GM21528 (cell line): ENCODE measurements around the gene DR1.
"Not testable (repeated sequence)": the region's sequence is repeated elsewhere in the genome, so short reads cannot be mapped to it uniquely, and the experiment has no call there.

Experiments used
- ATAC-seq: cut with Tn5 transposase; IDR thresholded peaks from one replicate; pipeline ENCODE4 v1.9.1; 2021; ENCODE audit warnings: mild to moderate bottlenecking, moderate library complexity; ENCODE audit not compliant: unreplicated experiment, low FRiP score

The DR1 gene

DNA sequence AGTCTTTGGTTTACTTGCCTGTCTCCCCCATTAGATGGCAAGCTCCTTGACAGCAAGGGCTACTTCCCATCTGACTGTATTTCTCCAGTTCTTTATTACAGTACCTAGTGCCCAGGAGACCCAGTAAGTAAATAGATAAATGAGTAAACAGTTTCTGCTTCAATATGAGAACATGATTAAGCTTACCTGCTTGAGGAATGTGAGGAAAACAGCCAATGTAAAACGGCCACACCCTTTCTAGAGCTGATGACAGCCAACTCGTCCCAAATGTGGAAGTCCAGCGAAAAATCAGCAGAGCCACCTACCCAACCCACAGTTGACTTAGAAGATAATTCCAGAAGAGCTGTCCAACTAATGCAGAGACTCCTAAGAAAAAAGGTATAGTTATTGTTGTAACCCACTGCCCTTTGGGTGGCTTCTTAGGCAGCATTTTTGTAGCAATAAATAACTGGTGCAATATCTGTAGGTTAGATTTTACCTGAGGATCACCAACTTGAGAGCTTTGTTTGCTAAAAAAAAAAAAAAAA lies 6.5 kb upstream of the DR1 start:
- ATAC-seq = no peak

DNA sequence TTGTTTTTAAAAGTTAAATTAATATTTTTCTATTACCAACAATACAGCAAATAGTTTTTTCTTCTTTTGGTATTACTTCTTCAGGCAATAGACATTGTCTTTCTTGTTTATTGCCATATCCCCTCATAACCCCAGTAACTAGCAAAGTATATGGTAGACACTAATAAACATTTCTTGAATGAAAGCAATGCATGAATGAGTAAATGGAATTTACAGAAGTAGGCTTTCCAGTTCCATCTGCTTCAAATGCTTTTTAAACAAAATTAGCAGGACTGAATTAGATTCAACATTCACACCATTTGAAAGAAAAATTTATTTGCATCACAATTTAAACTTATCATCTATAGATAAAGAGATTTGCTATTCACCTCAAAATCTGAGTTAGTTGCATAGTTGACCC lies 5.6 kb upstream of the DR1 start:
- ATAC-seq = no peak

DNA sequence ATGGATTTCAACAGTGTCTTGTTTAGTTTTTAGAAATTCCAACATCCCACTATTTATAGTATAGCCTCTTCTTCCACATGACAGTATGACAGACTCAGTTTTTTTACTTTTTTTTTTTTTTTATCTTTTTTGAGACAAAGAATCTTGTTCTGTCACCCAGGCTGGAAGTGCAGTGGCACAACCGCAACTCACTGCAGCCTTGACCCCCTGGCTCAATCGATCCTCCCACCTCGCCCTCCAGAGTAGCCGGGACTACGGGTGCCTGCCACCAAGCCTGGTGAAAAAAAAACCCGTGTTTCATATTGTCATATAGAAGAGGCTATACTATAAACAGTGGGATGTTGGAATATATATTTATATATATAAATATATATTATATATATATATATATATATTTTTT lies 1.2 kb upstream of the DR1 start:
- ATAC-seq = no peak

DNA sequence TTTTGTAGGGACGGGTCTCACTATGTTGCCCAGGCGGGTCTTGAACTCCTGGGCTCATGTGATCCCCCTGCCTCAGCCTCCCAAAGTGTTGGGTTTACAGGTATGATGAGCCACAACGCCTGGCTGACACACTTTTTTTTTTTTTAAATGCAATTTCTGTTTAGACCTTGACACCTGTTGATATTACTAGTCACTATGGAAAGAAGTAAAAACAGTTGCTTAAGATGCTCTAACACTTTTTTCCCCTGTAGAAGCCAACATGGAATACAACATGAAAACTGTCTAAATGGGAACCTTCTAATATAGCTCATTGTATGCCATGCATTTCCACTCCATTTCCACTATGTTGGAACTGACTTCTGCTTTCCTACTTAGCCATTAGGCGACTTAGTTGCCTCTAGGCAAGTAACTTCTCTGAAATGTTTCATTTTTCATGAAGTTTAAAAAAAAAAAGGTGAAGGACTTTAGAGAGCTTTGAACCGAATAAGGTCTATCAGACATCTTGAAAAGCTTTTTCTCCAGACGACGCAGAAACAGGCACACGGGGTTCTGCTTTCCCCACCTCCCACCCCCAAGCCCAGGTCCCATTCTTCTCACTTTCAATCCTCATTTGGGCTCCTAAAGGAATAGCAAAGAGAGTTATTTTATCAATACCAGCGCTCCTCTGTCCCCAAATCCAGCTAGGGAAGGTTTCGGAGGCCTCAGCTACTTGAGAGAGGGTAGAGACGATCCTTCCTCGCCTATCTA lies 648 bp upstream of the DR1 start:
- ATAC-seq = peak; percentile 0

DNA sequence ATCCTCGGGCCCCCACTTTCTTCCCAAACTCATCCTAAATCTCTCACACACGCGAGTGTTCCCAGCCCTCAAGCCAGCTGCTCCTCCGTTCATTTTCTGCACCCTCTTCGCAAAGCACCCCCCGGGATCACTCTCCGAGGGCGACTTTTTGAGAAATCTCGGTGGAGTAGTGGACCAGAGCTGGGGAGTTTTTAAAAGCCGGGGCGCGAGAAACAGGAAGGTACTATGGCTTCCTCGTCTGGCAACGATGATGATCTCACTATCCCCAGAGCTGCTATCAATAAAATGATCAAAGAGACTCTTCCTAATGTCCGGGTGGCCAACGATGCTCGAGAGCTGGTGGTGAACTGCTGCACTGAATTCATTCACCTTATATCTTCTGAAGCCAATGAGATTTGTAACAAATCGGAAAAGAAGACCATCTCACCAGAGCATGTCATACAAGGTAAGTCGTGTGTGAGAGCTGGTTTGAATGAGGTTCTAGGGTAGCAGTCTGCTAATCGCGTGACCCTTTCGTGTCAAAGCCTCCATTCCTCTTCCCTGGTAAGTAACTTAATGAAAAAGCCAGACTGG lies 800 bp downstream of the DR1 start:
- peak; percentile 40 for ATAC-seq

DNA sequence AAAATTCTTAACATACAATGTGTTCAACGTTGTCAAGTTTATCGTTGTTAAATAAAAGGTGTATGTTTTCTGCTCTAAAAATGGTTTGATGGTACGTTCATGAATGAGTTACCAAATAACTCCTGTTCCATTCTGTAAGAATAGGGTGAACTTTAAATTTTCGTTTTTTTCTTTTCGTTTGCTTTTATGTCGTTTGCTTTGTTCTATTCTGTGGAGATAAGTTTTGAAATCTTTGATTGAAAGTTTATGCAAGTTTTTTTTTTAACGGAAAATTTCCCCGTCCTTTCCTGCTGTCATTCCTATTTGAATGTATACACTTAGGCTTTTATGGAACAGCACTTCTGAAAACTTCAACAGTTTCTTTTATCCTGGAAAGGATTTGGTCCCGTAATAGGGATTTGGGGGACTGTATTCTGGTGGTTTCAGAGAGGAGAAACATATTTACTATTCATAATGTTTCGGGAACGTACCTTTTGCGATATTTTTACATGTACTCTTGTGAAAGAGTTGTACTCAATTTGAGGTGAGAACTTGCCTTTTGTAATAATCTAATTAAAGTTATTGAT lies 1.7 kb downstream of the DR1 start:
- ATAC-seq = no peak

DNA sequence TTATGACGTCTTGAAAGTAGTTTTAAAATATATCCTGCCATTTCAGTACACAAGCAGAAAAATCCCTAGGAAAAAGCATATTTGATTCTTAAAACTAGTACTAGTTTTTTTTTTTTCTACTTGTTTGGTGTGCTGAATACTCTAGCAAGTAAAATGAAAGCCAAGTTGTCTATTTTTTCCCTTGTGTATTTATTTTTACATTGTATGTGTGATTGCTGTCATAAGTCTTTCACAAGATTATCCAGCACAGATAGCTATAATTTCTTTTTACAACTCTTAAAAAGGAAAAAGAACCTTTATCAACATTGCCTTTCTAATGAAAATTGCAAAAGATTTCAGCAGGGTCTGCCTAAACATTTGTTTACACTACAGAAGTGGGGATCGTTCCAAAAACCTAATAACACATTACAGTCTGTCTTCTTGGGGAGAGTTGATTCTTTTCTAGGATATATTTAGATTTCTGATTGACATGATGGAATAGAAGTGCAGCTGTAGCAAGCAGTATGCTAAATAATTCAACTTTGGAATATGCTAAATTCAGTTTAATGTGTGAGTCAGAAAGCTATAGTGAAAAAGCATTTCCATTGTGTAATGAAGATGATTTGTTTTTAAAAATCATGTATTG lies 2.5 kb downstream of the DR1 start:
- no peak for ATAC-seq

DNA sequence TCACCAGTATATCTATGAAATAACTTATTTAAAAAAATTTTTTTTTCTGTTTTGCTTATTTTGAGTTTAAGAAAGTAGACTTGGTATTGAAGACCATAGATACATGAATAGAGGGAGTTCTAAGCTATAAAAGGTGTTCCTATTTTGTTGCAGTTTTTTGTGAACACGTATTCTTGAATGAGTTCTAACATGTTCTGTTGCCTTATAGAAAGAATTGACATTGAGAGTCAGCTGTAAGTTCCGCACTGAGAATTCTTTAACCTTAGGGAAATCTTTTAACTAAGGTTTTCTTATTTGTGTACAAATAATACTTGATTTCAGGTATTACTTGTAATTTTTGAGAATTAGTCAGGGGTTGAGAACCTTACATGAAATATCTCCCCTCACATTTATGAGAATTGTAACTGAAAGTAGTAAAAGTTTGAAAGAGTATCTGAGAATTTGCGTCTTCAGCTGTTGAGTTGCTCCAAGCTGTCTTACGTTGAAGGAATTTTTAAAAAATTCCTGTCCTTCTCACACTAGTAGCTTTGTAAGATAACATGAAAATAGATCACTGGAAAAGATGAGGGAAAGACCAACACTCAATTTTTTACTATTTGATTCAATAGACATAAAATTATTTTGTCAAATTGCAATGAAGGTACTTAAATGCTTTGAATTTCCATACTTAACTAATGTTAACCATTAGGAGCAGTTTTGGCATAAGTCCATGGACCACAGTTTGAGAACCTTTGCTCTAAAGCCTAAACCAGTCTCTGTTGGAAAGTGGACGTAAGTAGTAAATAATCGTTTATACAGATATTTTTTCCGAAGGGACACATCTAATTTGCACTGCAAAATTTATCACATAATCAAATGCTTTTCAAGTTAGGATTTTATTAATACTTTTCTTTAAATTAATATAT lies 3.8 kb downstream of the DR1 start:
- no peak for ATAC-seq

DNA sequence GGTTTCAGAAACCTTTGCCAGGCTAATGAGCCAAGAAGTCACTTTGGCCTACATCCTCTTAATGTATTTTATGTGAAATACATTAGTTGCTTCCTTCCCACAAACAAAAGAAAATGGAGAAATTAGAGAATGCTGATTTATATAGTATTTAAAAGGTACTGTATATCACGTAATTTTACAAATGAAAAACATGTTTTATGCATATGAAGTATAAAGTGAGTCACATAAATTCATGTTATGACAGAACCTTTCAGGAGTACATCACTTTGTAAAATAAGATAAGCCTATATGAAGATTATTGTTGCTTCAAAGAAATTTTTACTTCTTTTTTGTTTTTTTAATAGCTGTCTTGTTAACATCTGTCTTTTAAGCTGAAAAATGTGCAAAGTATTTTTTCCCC lies 4.6 kb downstream of the DR1 start:
- no peak for ATAC-seq

DNA sequence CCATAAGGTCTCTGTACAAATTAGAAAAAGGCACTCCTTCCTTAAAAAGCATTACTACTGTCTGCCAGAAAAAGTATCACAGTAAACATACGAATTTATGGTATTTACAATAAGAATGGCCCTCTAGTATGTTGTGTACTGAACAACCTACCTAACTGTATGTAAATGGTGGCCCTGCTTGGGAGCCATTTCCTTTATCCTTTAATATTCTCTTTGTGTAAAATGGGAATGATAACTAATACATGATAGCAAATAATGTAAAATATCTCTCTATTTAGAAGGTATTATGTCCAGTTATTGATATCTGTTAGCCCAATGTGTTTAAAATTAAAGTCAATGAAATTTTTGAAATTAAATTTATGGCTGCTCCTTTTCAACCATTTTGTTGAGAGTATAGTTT lies 5.2 kb downstream of the DR1 start:
- ATAC-seq = no peak

DNA sequence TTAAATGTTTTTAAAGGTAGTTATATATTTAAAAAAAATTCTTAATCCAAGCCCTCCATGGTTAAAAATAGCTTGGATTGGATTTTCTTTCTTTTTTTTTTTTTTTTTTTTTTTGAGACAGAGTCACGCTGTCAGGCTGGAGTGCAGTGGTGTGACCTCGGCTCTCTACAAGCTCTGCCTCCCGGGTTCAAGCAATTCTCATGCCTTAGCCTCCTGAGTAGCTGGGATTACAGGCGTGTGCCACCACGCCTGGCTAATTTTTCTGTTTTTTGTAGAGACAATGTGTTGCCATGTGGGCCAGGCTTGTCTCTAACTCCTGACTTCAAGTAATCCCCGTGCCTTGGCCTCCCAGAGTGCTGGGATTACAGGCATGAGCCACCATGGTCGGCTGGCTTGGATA lies 5.6 kb downstream of the DR1 start:
- ATAC-seq = not testable (repeated sequence)

DNA sequence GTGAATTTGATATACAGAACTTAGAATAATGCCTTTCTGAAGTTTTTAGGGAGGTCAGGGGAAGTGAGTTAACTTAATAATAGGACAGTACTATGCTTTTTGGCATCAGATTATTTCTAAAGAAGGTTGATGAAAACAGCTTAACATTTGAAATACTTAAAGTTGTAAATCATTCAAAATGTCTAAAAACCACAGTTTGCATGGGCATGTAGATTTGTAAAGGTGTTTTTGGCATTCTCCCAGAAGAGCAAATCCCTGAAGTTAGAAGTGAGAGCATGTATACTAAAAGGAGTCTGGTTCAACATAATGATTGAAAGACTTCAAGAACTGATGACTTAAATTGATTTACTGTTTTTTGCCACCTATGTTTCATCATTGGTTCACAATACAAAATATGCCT lies 6.7 kb downstream of the DR1 start:
- ATAC-seq = no peak

DNA sequence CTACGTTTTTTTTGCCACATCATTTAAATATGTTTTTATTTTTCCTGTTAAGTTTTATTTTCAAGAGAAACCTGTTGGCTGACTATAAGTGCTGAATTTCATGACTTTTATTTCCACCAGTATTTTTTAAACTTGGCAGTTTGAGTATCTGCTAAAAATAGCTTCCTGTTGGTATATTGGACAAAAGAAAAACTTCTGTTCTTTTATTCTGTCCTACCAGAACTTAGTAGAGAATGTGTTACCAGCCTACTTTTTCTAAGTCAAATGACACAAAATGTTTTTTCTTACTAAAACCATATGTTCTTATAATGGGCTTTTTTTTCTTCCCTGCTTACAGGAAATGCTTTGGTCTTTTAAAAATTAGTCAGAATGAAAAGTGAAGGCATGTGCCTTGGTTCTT lies 7.6 kb downstream of the DR1 start:
- no peak for ATAC-seq

DNA sequence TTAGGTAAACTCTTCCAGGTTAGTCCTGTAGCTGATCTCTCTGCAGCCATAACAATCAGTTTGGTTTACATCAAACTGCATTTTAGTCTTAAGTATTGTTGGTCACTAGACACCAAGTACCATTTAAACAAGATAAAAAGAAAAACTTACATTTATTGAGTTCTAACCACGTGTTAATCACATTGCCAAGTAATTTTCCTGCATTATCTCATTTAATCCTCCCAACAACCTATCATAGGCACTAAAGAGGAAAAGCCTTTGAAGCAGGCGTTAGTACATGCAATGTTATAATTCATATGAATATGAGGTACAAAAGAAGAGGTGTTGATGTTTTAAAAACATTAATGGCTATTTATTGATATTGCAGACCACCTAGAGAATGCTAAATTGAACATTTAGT lies 9.0 kb downstream of the DR1 start:
- no peak for ATAC-seq

DNA sequence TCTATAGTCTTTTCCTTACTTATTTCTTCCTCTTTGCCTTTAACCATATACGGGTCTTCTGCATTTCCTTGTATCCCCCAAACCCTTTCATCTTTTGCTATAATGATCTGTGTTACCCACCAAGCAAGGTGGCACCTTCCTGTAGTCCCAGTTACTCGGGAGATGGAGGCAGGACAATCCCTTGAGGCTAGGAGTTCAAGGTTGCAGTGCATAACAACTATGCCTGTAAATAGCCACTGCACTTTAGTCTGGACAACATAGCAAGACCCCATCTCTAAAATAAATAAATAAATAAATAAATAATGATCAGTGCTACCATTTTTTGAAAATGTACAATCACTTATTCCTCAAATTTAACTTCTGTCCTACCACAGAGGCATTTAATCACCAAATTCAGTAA lies 11.5 kb downstream of the DR1 start:
- no peak for ATAC-seq

DNA sequence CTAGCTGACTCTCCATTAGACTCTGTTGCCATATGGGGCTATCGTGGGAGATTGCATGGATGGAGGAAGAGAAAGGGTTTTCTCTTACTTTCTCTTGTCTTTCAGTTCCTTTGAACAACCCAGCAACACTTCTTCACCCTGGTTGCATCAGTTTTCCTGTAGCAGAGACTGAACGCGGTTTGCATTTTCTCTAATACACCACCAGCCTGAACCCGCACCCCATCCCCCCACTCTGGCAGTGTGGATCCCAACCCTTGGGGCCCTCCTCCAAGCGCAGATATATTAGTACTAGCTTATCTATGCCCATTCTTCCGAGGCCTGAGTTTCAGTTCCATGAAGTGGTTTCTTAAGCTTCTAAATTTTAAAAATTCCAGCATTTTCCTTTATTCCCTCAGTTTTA lies 12.6 kb downstream of the DR1 start:
- ATAC-seq = no peak

DNA sequence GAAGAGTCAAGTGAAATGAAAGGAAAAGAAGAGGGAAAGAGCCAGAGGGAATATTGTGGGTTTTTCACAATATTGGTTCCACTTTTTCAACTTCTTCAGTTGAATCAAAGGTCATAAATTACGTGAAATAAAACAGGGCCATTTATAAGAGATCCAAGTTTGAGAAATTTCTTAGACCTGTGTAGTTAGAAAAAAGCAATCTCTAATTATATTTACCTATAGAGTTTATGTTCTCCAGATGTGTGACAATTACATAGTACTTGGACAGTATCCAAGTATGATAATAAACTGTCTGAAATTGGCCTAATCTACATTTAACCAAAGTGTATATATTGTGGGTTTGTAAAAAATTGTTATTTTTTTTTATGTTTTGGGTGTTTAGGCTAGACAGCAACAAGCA lies 14.4 kb downstream of the DR1 start:
- ATAC-seq = no peak

DNA sequence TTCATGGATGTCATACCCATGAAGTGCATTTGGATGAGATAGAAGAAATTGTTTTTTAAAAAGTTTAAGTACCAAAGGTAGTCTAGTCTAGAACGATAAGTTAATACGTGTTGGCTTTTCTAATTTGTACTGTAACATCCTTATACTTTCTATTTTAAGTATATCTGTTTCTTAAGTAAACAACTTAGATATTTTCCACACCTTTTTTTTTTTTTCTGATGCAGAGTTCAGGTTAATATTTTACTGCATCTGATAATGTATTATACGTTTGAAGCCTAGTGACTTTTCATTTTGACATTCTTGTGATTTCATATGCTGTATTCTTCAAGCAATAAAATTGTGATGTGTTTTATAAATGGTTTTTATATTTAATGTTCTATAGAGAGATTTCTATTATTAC lies 16.5 kb downstream of the DR1 start:
- ATAC-seq = no peak

DNA sequence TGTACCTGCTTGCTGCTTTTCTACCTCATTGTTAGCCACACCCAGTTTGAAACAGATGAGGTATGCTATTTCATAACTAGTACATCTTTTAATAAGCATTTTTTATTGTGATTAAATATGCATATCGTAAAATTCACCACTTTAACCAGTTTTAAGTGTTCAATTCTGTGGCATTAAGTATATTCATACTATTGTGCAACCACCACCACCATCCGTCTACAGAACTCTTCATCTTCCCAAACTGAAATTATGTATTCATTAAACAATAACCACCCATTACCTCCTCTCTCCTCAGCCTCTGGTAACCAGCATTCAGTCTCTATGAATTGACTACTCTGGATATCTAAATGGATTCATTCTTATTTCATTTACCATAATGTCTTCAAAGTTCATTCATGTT lies 20.1 kb downstream of the DR1 start:
- no peak for ATAC-seq

DNA sequence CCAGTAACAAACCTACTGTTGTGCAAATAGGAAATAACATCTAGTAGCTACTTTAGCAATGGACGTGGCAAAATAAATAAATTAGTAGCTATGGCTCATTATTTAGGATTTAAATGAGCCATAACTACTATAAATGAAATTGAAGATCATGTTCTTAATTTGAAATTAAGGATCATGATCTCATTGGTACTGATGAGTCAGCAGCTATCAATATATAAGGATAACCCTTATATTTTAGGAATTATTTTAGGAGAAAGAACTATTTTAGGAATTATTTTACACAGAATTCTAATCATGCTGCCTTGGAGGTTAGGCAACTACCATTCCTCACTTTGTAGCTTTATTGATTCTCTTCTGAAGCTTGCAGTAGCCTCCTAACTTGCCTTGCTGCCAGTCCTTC lies 24.0 kb downstream of the DR1 start:
- ATAC-seq = no peak
